COLO668 (cell line): ENCODE measurements around the gene PLIN4.
A peak's percentile ranks its signal among the peaks of the same experiment; 100 is the strongest.

Experiments
- DNase-seq: peaks from one replicate; lab custom pipeline; 2025; ENCODE audit not compliant: unreplicated experiment; lab: John Stamatoyannopoulos, UW

PLIN4 gene

GRCh38 chr19:4456843-4457653 is 61.2 kb downstream of the PLIN4 start:
- DNase-seq = peak; percentile 60

- peak; percentile 26 for DNase-seq
Measured at GRCh38 chr19:4456476-4456842, 61.8 kb downstream of the PLIN4 start.

GRCh38 chr19:4455719-4456475 is 62.4 kb downstream of the PLIN4 start:
- peak; percentile 73 for DNase-seq

- DNase-seq = no peak
Measured at GRCh38 chr19:4454747-4455718, 63.3 kb downstream of the PLIN4 start.

GRCh38 chr19:4453232-4454179 is 64.8 kb downstream of the PLIN4 start:
- DNase-seq = no peak

- DNase-seq = no peak
Measured at GRCh38 chr19:4452230-4452990, 65.9 kb downstream of the PLIN4 start.
